Measurements from ENCODE around the gene RAB8A. TPM values are rescaled to one million over a fixed set of nuclear protein-coding genes. Genes with fewer than 3 reads are reported as not detected.

The RAB8A gene
- total RNA-seq: 10 to 100 TPM in 1 of 4 donors, 1 to 10 TPM in 3; 8.3 to 12.1 (median 9.2) TPM

DNA sequence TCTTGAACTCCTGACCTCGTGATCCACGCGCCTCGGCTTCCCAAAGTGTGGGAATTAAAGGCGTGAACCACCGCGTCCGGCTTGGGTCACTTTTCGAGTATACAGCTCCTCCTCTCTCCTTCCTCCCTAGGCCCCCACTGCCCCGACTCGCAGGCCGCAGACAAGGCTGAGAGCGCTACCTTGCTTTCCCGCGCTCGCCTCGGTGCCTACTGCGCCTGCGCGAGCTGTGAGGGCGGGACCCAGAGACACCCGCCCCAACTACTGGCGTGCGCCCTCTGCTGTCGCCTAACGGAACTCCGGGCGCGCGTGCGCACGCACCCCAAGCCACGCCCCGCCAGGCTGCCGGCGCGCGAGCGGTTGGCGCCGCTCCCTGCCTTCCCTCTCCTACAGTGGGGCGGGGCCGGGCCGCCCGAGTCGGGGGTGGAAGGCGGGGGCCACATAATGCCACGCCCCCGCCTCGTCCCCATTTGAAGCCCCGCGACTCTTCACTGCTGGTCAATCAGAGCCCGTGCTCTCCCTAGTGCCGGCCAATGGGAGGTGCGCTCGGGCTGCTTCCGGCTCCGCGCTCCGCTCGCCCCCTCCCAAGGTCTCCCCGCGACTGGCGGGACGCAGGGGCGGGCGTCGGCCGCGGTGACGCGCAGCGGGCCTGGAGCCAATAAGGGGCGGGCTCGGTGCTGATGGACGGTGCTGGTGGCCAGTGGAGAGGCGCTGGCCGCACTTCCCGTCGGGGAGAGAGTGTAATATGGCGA is at the start of gene RAB8A:
Gene RAB8A (plus strand): TSS at position 730 of the 749 bp plus-strand sequence. CDS start 13 bp downstream, at position 743.
- H3K27ac ChIP-seq: peak within 1 kb of the TSS; percentile 90 to 95 (median 94)
- H3K27me3 ChIP-seq: no peaks in the 10 kb centered on the region
- in situ Hi-C loops (cut with MboI; ENCODE audit: low sequenced_read_pairs in 4 of 4) (loop anchor here in 1 of 4 donors (10.0 kb wide), 1 partner anchor 83 kb away; the partner anchor contains the start of gene AP1M1), intact Hi-C loops (cut with DNase I; ENCODE audit: low total_unique reads) (loop anchor here (1.0 to 5.0 kb wide), 4 partner anchors 70 to 984 kb away; partner anchors contain the start of genes AP1M1 and FAM32A)
- peak; percentile 96 to 97 for ATAC-seq
- H3K36me3 ChIP-seq: no peaks in the 10 kb centered on the region
- peak; percentile 98 to 99 for DNase-seq
- peaks cover 11 to 20% of the 10 kb centered on the region in 2 donors for H3K4me1 ChIP-seq
- TF ChIP-seq POLR2A (IDR thresholded peaks at IDR 0.05): no peak
- TF ChIP-seq CTCF (IDR thresholded peaks at IDR 0.05 in 4 of 5, conservative IDR thresholded peaks at IDR 0.05 in 1 of 5): peak; percentile 92 to 99 (median 99)
- peak within 1 kb of the TSS; percentile 87 to 96 (median 90) for H3K4me3 ChIP-seq
- no peaks in the 10 kb centered on the region for H3K9me3 ChIP-seq

DNA sequence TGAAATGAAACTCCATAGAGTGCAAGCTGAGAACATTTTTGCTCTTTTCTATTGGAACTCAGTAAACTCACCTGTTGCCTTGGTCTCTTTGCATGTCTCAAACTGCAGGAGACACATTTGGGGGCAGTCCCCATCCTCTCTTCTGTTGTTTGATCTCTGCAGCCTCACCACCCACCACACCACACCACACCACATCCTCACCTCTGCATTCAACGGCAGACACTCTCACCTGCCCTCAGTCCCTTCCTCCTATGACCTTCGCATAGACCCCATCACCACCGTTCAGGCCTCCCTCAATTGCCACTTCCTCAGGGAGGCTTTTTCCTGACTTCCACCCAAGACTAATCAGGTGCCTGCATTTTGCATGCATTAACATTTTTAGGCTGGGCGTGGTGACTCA is 49.7 kb upstream of the RAB8A start:
- intact Hi-C loops (cut with DNase I; ENCODE audit: low total_unique reads): no loop called here
- no peak for DNase-seq
- no peak overlapping the region for H3K27ac ChIP-seq

GRCh38 chr19:16062789-16063188 is 48.9 kb upstream of the RAB8A start:
- H3K36me3 ChIP-seq: no peaks in the 10 kb centered on the region
- H3K27me3 ChIP-seq: no peaks in the 10 kb centered on the region
- no peak overlapping the region for H3K4me3 ChIP-seq
- in situ Hi-C loops (cut with MboI; ENCODE audit: low sequenced_read_pairs in 4 of 4) (no loop called here), intact Hi-C loops (cut with DNase I; ENCODE audit: low total_unique reads) (no loop called here)
- ATAC-seq: no peak
- TF ChIP-seq POLR2A (IDR thresholded peaks at IDR 0.05): no peak
- TF ChIP-seq CTCF (IDR thresholded peaks at IDR 0.05 in 4 of 5, conservative IDR thresholded peaks at IDR 0.05 in 1 of 5): peak; percentile 33 to 67 (median 57)
- H3K27ac ChIP-seq: no peak overlapping the region
- DNase-seq: no peak
- H3K4me1 ChIP-seq: no peaks in the 10 kb centered on the region
- H3K9me3 ChIP-seq: no peaks in the 10 kb centered on the region

More for the DNA sequence above, 49.7 kb upstream of the RAB8A start:
- no peak for ATAC-seq
- in situ Hi-C loops (cut with MboI; ENCODE audit: low sequenced_read_pairs in 4 of 4): no loop called here
- no peaks in the 10 kb centered on the region for H3K9me3 ChIP-seq
- H3K27me3 ChIP-seq: no peaks in the 10 kb centered on the region
- TF ChIP-seq CTCF (IDR thresholded peaks at IDR 0.05 in 4 of 5, conservative IDR thresholded peaks at IDR 0.05 in 1 of 5): no peak
- TF ChIP-seq POLR2A (IDR thresholded peaks at IDR 0.05): no peak
- H3K4me3 ChIP-seq: no peak overlapping the region
- no peaks in the 10 kb centered on the region for H3K4me1 ChIP-seq
- no peaks in the 10 kb centered on the region for H3K36me3 ChIP-seq

DNA sequence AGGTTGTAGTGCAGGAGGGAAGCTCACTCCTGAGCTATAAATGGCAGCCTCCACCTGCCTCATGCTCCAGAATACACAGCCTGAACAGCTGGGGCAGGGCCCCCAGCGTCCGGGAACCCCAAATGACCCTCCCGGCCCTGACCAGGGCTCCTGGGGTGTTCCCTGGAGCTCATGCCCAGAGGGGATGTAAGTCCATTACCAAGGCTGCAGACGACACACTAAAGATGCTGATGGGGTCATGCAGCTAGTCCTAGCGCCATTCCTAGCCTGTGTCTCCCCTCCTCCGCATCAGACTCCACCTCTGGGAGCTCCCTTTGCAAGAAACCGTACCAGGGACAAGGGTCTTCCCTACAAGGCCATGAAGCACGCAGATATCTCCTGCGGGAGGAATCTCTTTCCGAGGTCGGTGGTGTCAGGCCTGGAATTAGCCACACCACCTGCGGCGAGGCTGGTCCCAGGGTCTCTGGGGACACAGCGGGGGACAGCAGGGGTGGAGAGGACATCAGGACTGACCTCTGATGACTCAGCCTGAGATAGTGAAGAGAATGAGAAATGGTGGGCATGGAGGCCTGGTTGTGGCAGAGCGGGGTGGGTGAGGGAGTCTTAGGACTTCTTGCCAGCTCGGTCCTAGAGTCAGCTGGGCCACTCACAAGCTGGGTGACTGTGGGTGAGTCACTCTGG is 47.3 kb upstream of the RAB8A start:
- intact Hi-C loops (cut with DNase I; ENCODE audit: low total_unique reads): no loop called here
- ATAC-seq: no peak
- no peak for DNase-seq
- Histone ChIP-seq H3K36me3 (no peaks in the 10 kb centered on the region), H3K27ac (no peak overlapping the region), H3K4me3 (no peak overlapping the region), H3K9me3 (no peaks in the 10 kb centered on the region), H3K4me1 (no peaks in the 10 kb centered on the region), H3K27me3 (no peaks in the 10 kb centered on the region)
- TF ChIP-seq POLR2A (IDR thresholded peaks at IDR 0.05): no peak
- no peak for TF ChIP-seq CTCF (IDR thresholded peaks at IDR 0.05 in 4 of 5, conservative IDR thresholded peaks at IDR 0.05 in 1 of 5)
- in situ Hi-C loops (cut with MboI; ENCODE audit: low sequenced_read_pairs in 4 of 4): no loop called here
